Measurements from ENCODE around the gene TRAPPC8.

TRAPPC8 gene

GRCh38 chr18:31983976-31984375, 41.0 kb upstream of the TRAPPC8 start:
- ATAC-seq: no peak
- TF ChIP-seq PATZ1 (CRISPR knock-in tag; IDR thresholded peaks at IDR 0.05; ENCODE audit: borderline replicate concordance): no peak
- TF ChIP-seq ZC3H10 (CRISPR knock-in tag; IDR thresholded peaks at IDR 0.05): no peak
- TF ChIP-seq ESRRG (CRISPR knock-in tag; IDR thresholded peaks at IDR 0.05): no peak
- TF ChIP-seq ARNTL (CRISPR knock-in tag; IDR thresholded peaks at IDR 0.05; ENCODE audit: borderline replicate concordance, low read depth): no peak
- no peak for TF ChIP-seq ZFP30 (CRISPR knock-in tag; IDR thresholded peaks at IDR 0.05)
- no peak for TF ChIP-seq RARB (CRISPR knock-in tag; IDR thresholded peaks at IDR 0.05)
- no peak for TF ChIP-seq PPARA (CRISPR knock-in tag; IDR thresholded peaks at IDR 0.05; ENCODE audit: borderline replicate concordance)
- TF ChIP-seq TOX (CRISPR knock-in tag; IDR thresholded peaks at IDR 0.05; ENCODE audit: borderline replicate concordance): no peak
- no peak for TF ChIP-seq SNAI2 (CRISPR knock-in tag; IDR thresholded peaks at IDR 0.05)
- TF ChIP-seq ISL1 (CRISPR knock-in tag; IDR thresholded peaks at IDR 0.05): no peak
- TF ChIP-seq POU6F1 (CRISPR knock-in tag; IDR thresholded peaks at IDR 0.05; ENCODE audit: borderline replicate concordance, low read depth): no peak
- TF ChIP-seq CSRNP3 (CRISPR knock-in tag; IDR thresholded peaks at IDR 0.05): no peak
- no peak for TF ChIP-seq TCF4 (CRISPR knock-in tag; IDR thresholded peaks at IDR 0.05; ENCODE audit: borderline replicate concordance)
- no peak for TF ChIP-seq BACH2 (CRISPR knock-in tag; IDR thresholded peaks at IDR 0.05; ENCODE audit: borderline replicate concordance)

- TF ChIP-seq OSR1 (CRISPR knock-in tag; IDR thresholded peaks at IDR 0.05) (no peak), TOX (CRISPR knock-in tag; IDR thresholded peaks at IDR 0.05; ENCODE audit: borderline replicate concordance) (no peak), TSHZ2 (CRISPR knock-in tag; IDR thresholded peaks at IDR 0.05) (no peak)
- ATAC-seq: no peak
Observed at GRCh38 chr18:31983020-31983419, 40.1 kb upstream of the TRAPPC8 start.

GRCh38 chr18:31980863-31981262, 37.9 kb upstream of the TRAPPC8 start:
- TF ChIP-seq GLIS3 (CRISPR knock-in tag; IDR thresholded peaks at IDR 0.05) (no peak), ZNF8 (CRISPR knock-in tag; IDR thresholded peaks at IDR 0.05) (no peak), CREB5 (CRISPR knock-in tag; IDR thresholded peaks at IDR 0.05; ENCODE audit: low read depth) (no peak), CSDC2 (CRISPR knock-in tag; IDR thresholded peaks at IDR 0.05) (no peak), RARB (CRISPR knock-in tag; IDR thresholded peaks at IDR 0.05) (no peak), OSR1 (CRISPR knock-in tag; IDR thresholded peaks at IDR 0.05) (no peak), ZC3H10 (CRISPR knock-in tag; IDR thresholded peaks at IDR 0.05) (no peak), SNAI2 (CRISPR knock-in tag; IDR thresholded peaks at IDR 0.05) (no peak)
- ATAC-seq: no peak

GRCh38 chr18:31979714-31980113, 36.8 kb upstream of the TRAPPC8 start:
- no peak for ATAC-seq
- no peak for TF ChIP-seq BACH2 (CRISPR knock-in tag; IDR thresholded peaks at IDR 0.05; ENCODE audit: borderline replicate concordance)
- no peak for TF ChIP-seq CSRNP3 (CRISPR knock-in tag; IDR thresholded peaks at IDR 0.05)
- TF ChIP-seq TOX (CRISPR knock-in tag; IDR thresholded peaks at IDR 0.05; ENCODE audit: borderline replicate concordance): no peak
- no peak for TF ChIP-seq PATZ1 (CRISPR knock-in tag; IDR thresholded peaks at IDR 0.05; ENCODE audit: borderline replicate concordance)
- no peak for TF ChIP-seq RARB (CRISPR knock-in tag; IDR thresholded peaks at IDR 0.05)
- no peak for TF ChIP-seq PPARA (CRISPR knock-in tag; IDR thresholded peaks at IDR 0.05; ENCODE audit: borderline replicate concordance)
- TF ChIP-seq ZNF8 (CRISPR knock-in tag; IDR thresholded peaks at IDR 0.05): no peak
- TF ChIP-seq ZC3H10 (CRISPR knock-in tag; IDR thresholded peaks at IDR 0.05): no peak
- no peak for TF ChIP-seq ESRRG (CRISPR knock-in tag; IDR thresholded peaks at IDR 0.05)
- no peak for TF ChIP-seq ZFP3 (CRISPR knock-in tag; IDR thresholded peaks at IDR 0.05)
- no peak for TF ChIP-seq SNAI2 (CRISPR knock-in tag; IDR thresholded peaks at IDR 0.05)
